Smooth muscle cell (in vitro differentiated cells): ENCODE results near the gene PGF. TPM values are rescaled to one million over a fixed set of nuclear protein-coding genes. Genes with fewer than 3 reads are reported as not detected.

Experiments
- DNase-seq: peaks from one replicate; lab custom pipeline; 2025; ENCODE audit not compliant: unreplicated experiment; lab: John Stamatoyannopoulos, UW
- H2AFZ ChIP-seq: fragments of 200-600 bp; sonication (generic); 2 replicates; pipeline ENCODE4 v1.6.0; 2016; ENCODE audit warnings: antibody characterized with exemption, low read depth, mild to moderate bottlenecking
- H3F3A ChIP-seq: fragments of 200-600 bp; sonication (generic); 2 replicates; pipeline ENCODE4 v1.6.0; 2017; ENCODE audit warnings: antibody characterized with exemption, low read depth
- H3K27ac ChIP-seq: fragments of 200-600 bp; sonication (generic); 2 replicates; pipeline ENCODE4 v1.5.1; 2016; ENCODE audit warnings: low read depth, mild to moderate bottlenecking
- H3K27me3 ChIP-seq: fragments of 200-600 bp; sonication (generic); 2 replicates; pipeline ENCODE4 v1.6.1; 2016; ENCODE audit warnings: low read depth, mild to moderate bottlenecking
- H3K36me3 ChIP-seq: fragments of 200-600 bp; sonication (generic); 2 replicates; pipeline ENCODE4 v1.5.1; 2016; ENCODE audit warnings: low read depth
- H3K4me1 ChIP-seq: fragments of 200-600 bp; sonication (generic); 2 replicates; pipeline ENCODE4 v1.5.1; 2016; ENCODE audit warnings: low read depth
- H3K4me2 ChIP-seq: fragments of 200-600 bp; sonication (generic); 2 replicates; pipeline ENCODE4 v1.6.0; 2016; ENCODE audit warnings: mild to moderate bottlenecking
- H3K4me3 ChIP-seq: fragments of 200-600 bp; sonication (generic); 2 replicates; pipeline ENCODE4 v1.5.1; 2016; ENCODE audit warnings: mild to moderate bottlenecking
- H3K79me2 ChIP-seq: fragments of 200-600 bp; sonication (generic); 2 replicates; pipeline ENCODE4 v1.6.0; 2016; ENCODE audit warnings: low read depth, mild to moderate bottlenecking
- H3K9ac ChIP-seq: fragments of 200-600 bp; sonication (generic); 2 replicates; pipeline ENCODE4 v1.6.0; 2016; ENCODE audit warnings: low read depth
- H3K9me3 ChIP-seq: fragments of 200-600 bp; sonication (generic); replicated peaks from 2 replicates; pipeline ENCODE4 v1.5.1; 2016; ENCODE audit warnings: low read depth
- H4K20me1 ChIP-seq: fragments of 200-600 bp; sonication (generic); 2 replicates; pipeline ENCODE4 v1.6.0; 2016; ENCODE audit warnings: low read depth
- CTCF ChIP-seq: fragments of 200-600 bp; sonication (generic); IDR thresholded peaks from 2 replicates; pipeline ENCODE4 v1.5.1; 2017; ENCODE audit warnings: borderline replicate concordance, mild to moderate bottlenecking, antibody characterized with exemption; ENCODE audit not compliant: insufficient read depth, poor library complexity, severe bottlenecking
- WGBS: methylation state at CpG from one replicate; pipeline ENCODE4 v1.1.7; 2016; ENCODE audit warnings: low lambda C conversion rate; 5-methylcytosine and 5-hydroxymethylcytosine counted together
- polyA plus RNA-seq: library from polyadenylated mRNA; unstranded; fragments of >200 nt; fragmentation: Nextera tagmentation; extraction: Ambion mirVana; gene quantifications from 2 replicates; pipeline ENCODE4 v1.2.1, GENCODE V29; 2016
- total RNA-seq: library from RNA; depleted of rRNA; stranded (reverse); fragments of >200 nt; gene quantifications from 2 replicates; pipeline ENCODE4 v1.2.3, GENCODE V29; 2014

PGF gene
- total and polyA plus RNA-seq, 2 experiments from 2014 or later: 15.4 to 30.6 TPM

GRCh38 chr14:74954947-74955228, 509 bp downstream of the PGF start:
- DNase-seq: no peak
- Histone ChIP-seq H2AFZ (peak overlapping the region; percentile 16), H3K27ac (no peak overlapping the region), H3K9me3 (no peaks in the 10 kb centered on the region), H3K4me3 (peak overlapping the region; percentile 67), H3K27me3 (no peaks in the 10 kb centered on the region), H3K79me2 (peaks cover 6% of the 10 kb centered on the region), H3K36me3 (no peaks in the 10 kb centered on the region), H3K9ac (no peak overlapping the region), H4K20me1 (no peaks in the 10 kb centered on the region), H3K4me2 (peak overlapping the region; percentile 83), H3F3A (peaks cover 6% of the 10 kb centered on the region), H3K4me1 (peaks cover 21% of the 10 kb centered on the region)
- TF ChIP-seq CTCF: no peak
- WGBS: 40% methylated on average over 1 of the region's 3 CpGs

- H3K4me2 ChIP-seq: peak overlapping the region; percentile 83
- peak overlapping the region; percentile 67 for H3K4me3 ChIP-seq
- TF ChIP-seq CTCF: no peak
- peaks cover 6% of the 10 kb centered on the region for H3F3A ChIP-seq
- H3K27ac ChIP-seq: no peak overlapping the region
- H3K4me1 ChIP-seq: peaks cover 21% of the 10 kb centered on the region
- WGBS: 31% methylated on average over 18 of the region's 18 CpGs
- no peaks in the 10 kb centered on the region for H3K9me3 ChIP-seq
- H3K9ac ChIP-seq: no peak overlapping the region
- H3K36me3 ChIP-seq: no peaks in the 10 kb centered on the region
- H3K79me2 ChIP-seq: peaks cover 6% of the 10 kb centered on the region
- H4K20me1 ChIP-seq: no peaks in the 10 kb centered on the region
- no peaks in the 10 kb centered on the region for H3K27me3 ChIP-seq
- no peak for DNase-seq
- H2AFZ ChIP-seq: peak overlapping the region; percentile 16
Observed at GRCh38 chr14:74954232-74954946, 1.0 kb downstream of the PGF start.

GRCh38 chr14:74953686-74954085, 1.7 kb downstream of the PGF start:
- peaks cover 21% of the 10 kb centered on the region for H3K4me1 ChIP-seq
- no peak for DNase-seq
- TF ChIP-seq CTCF: no peak
- no peaks in the 10 kb centered on the region for H3K27me3 ChIP-seq
- peaks cover 6% of the 10 kb centered on the region for H3K79me2 ChIP-seq
- 90% methylated on average over 5 of the region's 5 CpGs for WGBS
- peak overlapping the region; percentile 83 for H3K4me2 ChIP-seq
- H4K20me1 ChIP-seq: no peaks in the 10 kb centered on the region
- H3K9ac ChIP-seq: no peak overlapping the region
- peaks cover 6% of the 10 kb centered on the region for H3F3A ChIP-seq
- no peak overlapping the region for H3K27ac ChIP-seq
- H3K4me3 ChIP-seq: peak overlapping the region; percentile 67
- H2AFZ ChIP-seq: no peak overlapping the region
- no peaks in the 10 kb centered on the region for H3K36me3 ChIP-seq
- no peaks in the 10 kb centered on the region for H3K9me3 ChIP-seq
